NCI-H2196 treated with DMSO at 0.1 percent for 48 hours (cell line): ENCODE measurements around the gene PSMD8.
A peak's percentile ranks its signal among the peaks of the same experiment; 100 is the strongest.

ENCODE experiments used
- DNase-seq: peaks from one replicate; lab custom pipeline; 2025; ENCODE audit not compliant: unreplicated experiment; lab: John Stamatoyannopoulos, UW

PSMD8 gene

GRCh38 chr19:38386971-38387549 lies 12.7 kb downstream of the PSMD8 start:
- DNase-seq = no peak

- peak; percentile 85 for DNase-seq
Observed at GRCh38 chr19:38387550-38388348, 13.4 kb downstream of the PSMD8 start, which contains the start of gene GGN. Gene GGN (minus strand): TSS chr19:38388034. CDS start chr19:38387261, 773 bp downstream.

- DNase-seq = peak; percentile 47
Observed at GRCh38 chr19:38388349-38389100, 14.2 kb downstream of the PSMD8 start, which contains the start of gene SPRED3. Gene SPRED3 (plus strand): TSS chr19:38388697. CDS start chr19:38390303, 1,606 bp downstream.

GRCh38 chr19:38389101-38389925 lies 14.9 kb downstream of the PSMD8 start:
- no peak for DNase-seq

GRCh38 chr19:38389957-38390924 lies 15.9 kb downstream of the PSMD8 start:
- no peak for DNase-seq

GRCh38 chr19:38391911-38392464 lies 17.6 kb downstream of the PSMD8 start:
- no peak for DNase-seq

- DNase-seq = no peak
Observed at GRCh38 chr19:38392707-38393308, 18.4 kb downstream of the PSMD8 start.

GRCh38 chr19:38394488-38394887 lies 20.1 kb downstream of the PSMD8 start:
- DNase-seq = no peak

- no peak for DNase-seq
Observed at GRCh38 chr19:38395381-38396114, 21.2 kb downstream of the PSMD8 start.

- DNase-seq = no peak
Observed at GRCh38 chr19:38399081-38399480, 24.7 kb downstream of the PSMD8 start.

- no peak for DNase-seq
Observed at GRCh38 chr19:38399537-38399936, 25.2 kb downstream of the PSMD8 start.

GRCh38 chr19:38400361-38400760 lies 26.0 kb downstream of the PSMD8 start:
- DNase-seq = no peak

- no peak for DNase-seq
Observed at GRCh38 chr19:38401148-38401547, 26.8 kb downstream of the PSMD8 start.

GRCh38 chr19:38402623-38402966 lies 28.2 kb downstream of the PSMD8 start:
- no peak for DNase-seq

- DNase-seq = peak; percentile 94
Observed at GRCh38 chr19:38402967-38403674, 28.8 kb downstream of the PSMD8 start, which contains the start of gene FAM98C. Gene FAM98C (plus strand): TSS chr19:38403093. CDS start chr19:38403154, 61 bp downstream.

- no peak for DNase-seq
Observed at GRCh38 chr19:38404858-38405257, 30.5 kb downstream of the PSMD8 start.

- no peak for DNase-seq
Observed at GRCh38 chr19:38405276-38405675, 30.9 kb downstream of the PSMD8 start.
